H9 (cell line): Measurements from ENCODE around the gene KAZN. TPM values are rescaled to one million over a fixed set of nuclear protein-coding genes. Genes with fewer than 3 reads are reported as not detected.

ENCODE experiments used
- DNase-seq: peaks from one replicate; pipeline ENCODE4 v3.0.0-alpha.2; 2017
- H2AFZ ChIP-seq: one replicate; pipeline ENCODE4 v1.6.1; 2013; ENCODE audit warnings: mild to moderate bottlenecking, low read length, control low read depth, moderate library complexity
- H2AK5ac ChIP-seq: 2 replicates; pipeline ENCODE4 v1.6.1; 2013; ENCODE audit warnings: low read length, control low read depth, mixed read lengths; ENCODE audit not compliant: insufficient read length
- H2BK120ac ChIP-seq: one replicate; pipeline ENCODE4 v1.6.1; 2013; ENCODE audit warnings: low read depth, mild to moderate bottlenecking, low read length, control low read depth, inconsistent platforms; ENCODE audit not compliant: poor library complexity, severe bottlenecking
- H2BK12ac ChIP-seq: 2 replicates; pipeline ENCODE4 v1.6.1; 2013; ENCODE audit warnings: low read length, control low read depth, mixed read lengths, low read depth; ENCODE audit not compliant: insufficient read length
- H2BK15ac ChIP-seq: 2 replicates; pipeline ENCODE4 v1.6.1; 2013; ENCODE audit warnings: low read depth, low read length, control low read depth
- H2BK20ac ChIP-seq: one replicate; pipeline ENCODE4 v1.6.1; 2013; ENCODE audit warnings: low read depth, mild to moderate bottlenecking, low read length, control low read depth, inconsistent platforms; ENCODE audit not compliant: poor library complexity, severe bottlenecking
- H2BK5ac ChIP-seq: 2 replicates; pipeline ENCODE4 v1.6.1; 2013; ENCODE audit warnings: low read length, control low read depth, mixed read lengths; ENCODE audit not compliant: insufficient read length
- H3K14ac ChIP-seq: 2 replicates; pipeline ENCODE4 v1.6.1; 2013; ENCODE audit warnings: low read length, control low read depth; ENCODE audit not compliant: insufficient read depth
- H3K18ac ChIP-seq: 2 replicates; pipeline ENCODE4 v1.6.1; 2013; ENCODE audit warnings: low read depth, mild to moderate bottlenecking, mixed read lengths, low read length, control low read depth; ENCODE audit not compliant: insufficient read length
- H3K23ac ChIP-seq: 2 replicates; pipeline ENCODE4 v1.6.1; 2013; ENCODE audit warnings: low read length, control low read depth, mixed read lengths, low read depth; ENCODE audit not compliant: insufficient read length
- H3K23me2 ChIP-seq: 2 replicates; pipeline ENCODE4 v1.6.1; 2013; ENCODE audit warnings: low read depth, mild to moderate bottlenecking, mixed read lengths, low read length, control low read depth; ENCODE audit not compliant: insufficient read length, poor library complexity, severe bottlenecking
- H3K27ac ChIP-seq: 2 replicates; pipeline ENCODE4 v1.5.1; 2013; ENCODE audit warnings: low read length, control low read depth, mixed read lengths, low read depth; ENCODE audit not compliant: insufficient read length
- H3K27me3 ChIP-seq: 2 replicates; pipeline ENCODE4 v1.6.1; 2013; ENCODE audit warnings: low read length, control low read depth, inconsistent platforms; ENCODE audit not compliant: insufficient read depth
- H3K4ac ChIP-seq: 2 replicates; pipeline ENCODE4 v1.6.1; 2013; ENCODE audit warnings: low read depth, mild to moderate bottlenecking, control low read depth, inconsistent platforms, low read length, moderate library complexity
- H3K4me1 ChIP-seq: 2 replicates; pipeline ENCODE4 v1.6.1; 2013; ENCODE audit warnings: low read length, control low read depth, inconsistent platforms; ENCODE audit not compliant: insufficient read depth
- H3K4me2 ChIP-seq: 2 replicates; pipeline ENCODE4 v1.6.1; 2013; ENCODE audit warnings: low read length, control low read depth, mixed read lengths; ENCODE audit not compliant: insufficient read length, insufficient read depth
- H3K56ac ChIP-seq: 2 replicates; pipeline ENCODE4 v1.6.1; 2013; ENCODE audit warnings: low read depth, mild to moderate bottlenecking, mixed read lengths, low read length, control low read depth; ENCODE audit not compliant: insufficient read length
- H3K79me1 ChIP-seq: 2 replicates; pipeline ENCODE4 v1.6.1; 2013; ENCODE audit warnings: low read depth, mild to moderate bottlenecking, moderate library complexity, low read length, control low read depth, inconsistent platforms; ENCODE audit not compliant: insufficient read depth, poor library complexity, severe bottlenecking
- H3K79me2 ChIP-seq: 2 replicates; pipeline ENCODE4 v1.6.1; 2013; ENCODE audit warnings: low read length, control low read depth, inconsistent platforms; ENCODE audit not compliant: insufficient read depth
- H3K9ac ChIP-seq: 2 replicates; pipeline ENCODE4 v1.6.1; 2013; ENCODE audit warnings: low read length, control low read depth, mixed read lengths; ENCODE audit not compliant: insufficient read length; ENCODE audit errors: extremely low read depth
- H3K9me3 ChIP-seq: one replicate; pipeline ENCODE4 v1.6.1; 2013; ENCODE audit warnings: low read depth, low read length, inconsistent platforms; ENCODE audit not compliant: control insufficient read depth
- H3T11ph ChIP-seq: one replicate; pipeline ENCODE4 v1.6.1; 2013; ENCODE audit warnings: mild to moderate bottlenecking, low read length, control low read depth, inconsistent platforms
- H4K20me1 ChIP-seq: one replicate; pipeline ENCODE4 v1.6.1; 2013; ENCODE audit not compliant: control insufficient read depth, insufficient read length, insufficient read depth
- H4K5ac ChIP-seq: 2 replicates; pipeline ENCODE4 v1.6.1; 2013; ENCODE audit warnings: low read depth, mild to moderate bottlenecking, mixed read lengths, low read length, control low read depth; ENCODE audit not compliant: insufficient read length
- H4K8ac ChIP-seq: replicated peaks from 2 replicates; pipeline ENCODE4 v1.6.1; 2013; ENCODE audit warnings: low read length, control low read depth, mixed read lengths, low read depth; ENCODE audit not compliant: insufficient read length
- H4K91ac ChIP-seq: 2 replicates; pipeline ENCODE4 v1.6.1; 2013; ENCODE audit warnings: low read depth, mild to moderate bottlenecking, moderate library complexity, mixed read lengths, low read length, control low read depth; ENCODE audit not compliant: insufficient read length
- H3K27ac Mint-ChIP-seq, 3 experiments: 2 replicates in 2 of 3; 3 replicates in 1 of 3; pipeline ENCODE4 v1.8.0; 2020 to 2021; ENCODE audit warnings: mixed read lengths in 3 of 3, mild to moderate bottlenecking in 1 of 3, moderate library complexity in 1 of 3
- H3K27me3 Mint-ChIP-seq: 2 replicates; pipeline ENCODE4 v1.8.0; 2021; ENCODE audit warnings: low read depth, mild to moderate bottlenecking, moderate library complexity, mixed read lengths
- H3K36me3 Mint-ChIP-seq, 3 experiments: 2 replicates in 2 of 3; 3 replicates in 1 of 3; pipeline ENCODE4 v1.8.0; 2020 to 2021; ENCODE audit warnings: low read depth in 3 of 3, mixed read lengths in 3 of 3; ENCODE audit not compliant: insufficient read depth in 1 of 3
- H3K4me1 Mint-ChIP-seq, 2 experiments: 2 replicates each; pipeline ENCODE4 v1.8.0; 2020; ENCODE audit warnings: mixed read lengths in 2 of 2
- H3K4me3 Mint-ChIP-seq, 2 experiments: 2 replicates in 1 of 2; 3 replicates in 1 of 2; pipeline ENCODE4 v1.8.0; 2020 to 2021; ENCODE audit warnings: mild to moderate bottlenecking in 2 of 2, mixed read lengths in 2 of 2, moderate library complexity in 1 of 2
- H3K9me3 Mint-ChIP-seq, 2 experiments: 2 replicates in 1 of 2; 3 replicates in 1 of 2; pipeline ENCODE4 v1.8.0; 2020; ENCODE audit warnings: mild to moderate bottlenecking in 2 of 2, mixed read lengths in 2 of 2, moderate library complexity in 1 of 2
- CTCF ChIP-seq: fragments of 200-600 bp; sonication (generic); conservative IDR thresholded peaks from 3 replicates; pipeline ENCODE4 v1.8.0; 2021; ENCODE audit warnings: antibody characterized with exemption, mild to moderate bottlenecking
- WGBS: extraction: QIAGEN DNeasy Blood & Tissue Kit; methylation state at CpG from one replicate; pipeline ENCODE4 v1.1.7; 2013; ENCODE audit warnings: missing lambda C conversion rate, low lambda C conversion rate, mixed read lengths; ENCODE audit not compliant: insufficient read length; ENCODE audit errors: extremely low coverage; 5-methylcytosine and 5-hydroxymethylcytosine counted together
- total RNA-seq: library from RNA; stranded (reverse); gene quantifications from 2 replicates; pipeline ENCODE4 v1.2.1, GENCODE V29; 2021

KAZN gene
- total RNA-seq, 1 experiment from 2014 or later = 7.6 TPM

- Histone ChIP-seq H3K9me3 (no peaks in the 10 kb centered on the region), H3K18ac (no peak overlapping the region), H2BK12ac (no peak overlapping the region), H3K79me2 (no peaks in the 10 kb centered on the region), H3T11ph (no peak overlapping the region), H3K23ac (no peak overlapping the region), H3K4me1 (peaks cover 10% of the 10 kb centered on the region; the same call in 1 of the 2 replicates), H3K23me2 (no peaks in the 10 kb centered on the region), H3K27ac (no peak overlapping the region), H2BK20ac (no peak overlapping the region), H2AK5ac (no peak overlapping the region), H4K8ac (no peak overlapping the region), H3K9ac (no peak overlapping the region), H4K5ac (no peak overlapping the region), H3K4me2 (no peak overlapping the region), H4K20me1 (no peaks in the 10 kb centered on the region), H3K27me3 (no peaks in the 10 kb centered on the region), H3K4ac (no peak overlapping the region), H3K79me1 (no peaks in the 10 kb centered on the region), H3K56ac (no peak overlapping the region), H2AFZ (no peak overlapping the region), H2BK120ac (no peak overlapping the region), H2BK15ac (no peak overlapping the region), H3K14ac (no peak overlapping the region), H2BK5ac (no peak overlapping the region), H4K91ac (no peak overlapping the region)
- Mint-ChIP-seq H3K36me3 (no peaks in the 10 kb centered on the region), H3K4me3 (no peak overlapping the region), H3K4me1 (peaks cover 43 to 44% of the 10 kb centered on the region in 2 experiments), H3K9me3 (no peaks in the 10 kb centered on the region), H3K27me3 (no peaks in the 10 kb centered on the region), H3K27ac (no peak overlapping the region)
- no CpG with 5 or more reads among the region's 7 CpGs for WGBS
- TF ChIP-seq CTCF = no peak
- DNase-seq = no peak
These were observed 189.6 kb downstream of the KAZN start for GRCh38 chr1:14788080-14788479.
